ENCODE measurements around the gene VEGFC.

- TF ChIP-seq POLR2AphosphoS5 (IDR thresholded peaks at IDR 0.05; ENCODE audit: low read depth, low read length) (no peak), ZNF274 (IDR thresholded peaks at IDR 0.05; ENCODE audit: low read depth, low read length) (no peak), MAX (IDR thresholded peaks at IDR 0.05) (no peak), ZFX (IDR thresholded peaks at IDR 0.05) (no peak), CEBPB (IDR thresholded peaks at IDR 0.05; ENCODE audit: low read depth) (no peak), SP1 (IDR thresholded peaks at IDR 0.05; ENCODE audit: low read depth) (no peak), EZH2 (IDR thresholded peaks at IDR 0.05) (no peak), RAD21 (IDR thresholded peaks at IDR 0.05; ENCODE audit: low read depth) (no peak), POLR2A (IDR thresholded peaks at IDR 0.05; ENCODE audit: borderline replicate concordance, extremely low read depth, insufficient read depth, insufficient read length) (no peak), YY1 (IDR thresholded peaks at IDR 0.05; ENCODE audit: extremely low read depth, insufficient replicate concordance, low read depth, low read length) (no peak)
- TF ChIP-seq, protein P1, sequence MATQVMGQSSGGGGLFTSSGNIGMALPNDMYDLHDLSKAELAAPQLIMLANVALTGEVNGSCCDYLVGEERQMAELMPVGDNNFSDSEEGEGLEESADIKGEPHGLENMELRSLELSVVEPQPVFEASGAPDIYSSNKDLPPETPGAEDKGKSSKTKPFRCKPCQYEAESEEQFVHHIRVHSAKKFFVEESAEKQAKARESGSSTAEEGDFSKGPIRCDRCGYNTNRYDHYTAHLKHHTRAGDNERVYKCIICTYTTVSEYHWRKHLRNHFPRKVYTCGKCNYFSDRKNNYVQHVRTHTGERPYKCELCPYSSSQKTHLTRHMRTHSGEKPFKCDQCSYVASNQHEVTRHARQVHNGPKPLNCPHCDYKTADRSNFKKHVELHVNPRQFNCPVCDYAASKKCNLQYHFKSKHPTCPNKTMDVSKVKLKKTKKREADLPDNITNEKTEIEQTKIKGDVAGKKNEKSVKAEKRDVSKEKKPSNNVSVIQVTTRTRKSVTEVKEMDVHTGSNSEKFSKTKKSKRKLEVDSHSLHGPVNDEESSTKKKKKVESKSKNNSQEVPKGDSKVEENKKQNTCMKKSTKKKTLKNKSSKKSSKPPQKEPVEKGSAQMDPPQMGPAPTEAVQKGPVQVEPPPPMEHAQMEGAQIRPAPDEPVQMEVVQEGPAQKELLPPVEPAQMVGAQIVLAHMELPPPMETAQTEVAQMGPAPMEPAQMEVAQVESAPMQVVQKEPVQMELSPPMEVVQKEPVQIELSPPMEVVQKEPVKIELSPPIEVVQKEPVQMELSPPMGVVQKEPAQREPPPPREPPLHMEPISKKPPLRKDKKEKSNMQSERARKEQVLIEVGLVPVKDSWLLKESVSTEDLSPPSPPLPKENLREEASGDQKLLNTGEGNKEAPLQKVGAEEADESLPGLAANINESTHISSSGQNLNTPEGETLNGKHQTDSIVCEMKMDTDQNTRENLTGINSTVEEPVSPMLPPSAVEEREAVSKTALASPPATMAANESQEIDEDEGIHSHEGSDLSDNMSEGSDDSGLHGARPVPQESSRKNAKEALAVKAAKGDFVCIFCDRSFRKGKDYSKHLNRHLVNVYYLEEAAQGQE (IDR thresholded peaks at IDR 0.05; ENCODE audit: low read depth) = no peak
- TF ChIP-seq, protein P2, sequence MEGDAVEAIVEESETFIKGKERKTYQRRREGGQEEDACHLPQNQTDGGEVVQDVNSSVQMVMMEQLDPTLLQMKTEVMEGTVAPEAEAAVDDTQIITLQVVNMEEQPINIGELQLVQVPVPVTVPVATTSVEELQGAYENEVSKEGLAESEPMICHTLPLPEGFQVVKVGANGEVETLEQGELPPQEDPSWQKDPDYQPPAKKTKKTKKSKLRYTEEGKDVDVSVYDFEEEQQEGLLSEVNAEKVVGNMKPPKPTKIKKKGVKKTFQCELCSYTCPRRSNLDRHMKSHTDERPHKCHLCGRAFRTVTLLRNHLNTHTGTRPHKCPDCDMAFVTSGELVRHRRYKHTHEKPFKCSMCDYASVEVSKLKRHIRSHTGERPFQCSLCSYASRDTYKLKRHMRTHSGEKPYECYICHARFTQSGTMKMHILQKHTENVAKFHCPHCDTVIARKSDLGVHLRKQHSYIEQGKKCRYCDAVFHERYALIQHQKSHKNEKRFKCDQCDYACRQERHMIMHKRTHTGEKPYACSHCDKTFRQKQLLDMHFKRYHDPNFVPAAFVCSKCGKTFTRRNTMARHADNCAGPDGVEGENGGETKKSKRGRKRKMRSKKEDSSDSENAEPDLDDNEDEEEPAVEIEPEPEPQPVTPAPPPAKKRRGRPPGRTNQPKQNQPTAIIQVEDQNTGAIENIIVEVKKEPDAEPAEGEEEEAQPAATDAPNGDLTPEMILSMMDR (IDR thresholded peaks at IDR 0.05 in 2 of 3, conservative IDR thresholded peaks at IDR 0.05 in 1 of 3; ENCODE audit: borderline replicate concordance in 1 of 3, insufficient read depth in 1 of 3, low read depth in 2 of 3, low read length in 2 of 3) = no peak
- TF ChIP-seq, protein P3, sequence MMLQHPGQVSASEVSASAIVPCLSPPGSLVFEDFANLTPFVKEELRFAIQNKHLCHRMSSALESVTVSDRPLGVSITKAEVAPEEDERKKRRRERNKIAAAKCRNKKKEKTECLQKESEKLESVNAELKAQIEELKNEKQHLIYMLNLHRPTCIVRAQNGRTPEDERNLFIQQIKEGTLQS (IDR thresholded peaks at IDR 0.05) = no peak
Measured at GRCh38 chr4:176825586-176825985, 32.9 kb upstream of the VEGFC start.

All from HCT116 (cell line).